Measurements from ENCODE around the gene SLC30A4. TPM values are rescaled to one million over a fixed set of nuclear protein-coding genes. Genes with fewer than 3 reads are reported as not detected.

Gene SLC30A4
- total RNA-seq, 6 experiments from 2014 or later: 1.8 to 4.5 (median 3.0) TPM

DNA sequence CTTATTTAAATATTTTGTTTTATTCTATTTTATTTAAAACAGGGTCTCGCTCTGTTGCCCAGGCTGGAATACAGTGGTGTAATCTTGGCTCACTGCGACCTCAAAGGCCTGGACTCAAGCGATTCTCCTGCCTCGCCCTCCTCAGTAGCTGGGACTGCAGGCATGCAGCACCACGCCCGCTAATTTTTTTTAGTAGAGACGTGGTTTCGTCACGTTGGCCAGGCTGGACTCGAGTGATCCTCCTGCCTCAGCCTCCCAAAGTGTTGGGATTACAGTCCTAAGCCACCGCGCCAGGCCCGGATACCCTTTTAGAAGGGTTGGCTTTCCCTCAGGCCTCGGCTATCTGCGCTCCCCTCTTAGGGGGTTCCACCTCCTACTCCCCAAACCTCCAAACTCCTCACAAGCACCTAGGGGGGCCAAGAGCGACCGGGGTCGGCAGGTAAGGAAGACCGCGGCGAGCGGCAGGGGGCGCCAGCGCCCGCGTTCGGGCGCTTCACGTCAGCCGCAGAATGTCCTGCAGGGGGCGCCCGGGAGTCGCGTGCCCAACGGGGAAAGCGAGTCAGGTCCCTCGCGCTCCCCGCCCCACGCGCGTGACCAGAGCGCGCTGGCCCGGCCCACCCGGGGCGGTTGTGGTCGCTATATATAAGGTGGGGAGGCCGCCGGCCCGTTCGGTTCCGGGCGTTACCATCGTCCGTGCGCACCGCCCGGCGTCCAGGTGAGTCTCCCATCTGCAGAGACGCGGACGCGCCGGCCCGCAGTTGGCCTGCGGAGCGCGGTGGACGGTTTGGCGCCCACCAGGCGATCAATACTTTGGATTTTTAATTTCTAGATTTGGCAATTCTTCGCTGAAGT lies 92.4 kb downstream of the SLC30A4 start:
- H3K4me3 ChIP-seq: peak overlapping the region; percentile 40 to 59 (median 47)
- no peak overlapping the region for H3K27ac ChIP-seq
- no peaks in the 10 kb centered on the region for H3K9me3 ChIP-seq
- 16% methylated on average over 19 of the region's 73 CpGs for WGBS (ENCODE audit: insufficient coverage, low coverage, low lambda C conversion rate, missing lambda C conversion rate)
- ATAC-seq: peak; percentile 93 to 95 (median 94)
- H3K36me3 ChIP-seq: no peaks in the 10 kb centered on the region
- peak; percentile 79 to 90 (median 83) for DNase-seq
- H3K27me3 ChIP-seq: no peaks in the 10 kb centered on the region
- intact Hi-C loops (cut with DNase I): no loop called here
- peaks cover 0 to 27% (median 0%) of the 10 kb centered on the region in 4 donors for H3K4me1 ChIP-seq
- TF ChIP-seq, protein P1, sequence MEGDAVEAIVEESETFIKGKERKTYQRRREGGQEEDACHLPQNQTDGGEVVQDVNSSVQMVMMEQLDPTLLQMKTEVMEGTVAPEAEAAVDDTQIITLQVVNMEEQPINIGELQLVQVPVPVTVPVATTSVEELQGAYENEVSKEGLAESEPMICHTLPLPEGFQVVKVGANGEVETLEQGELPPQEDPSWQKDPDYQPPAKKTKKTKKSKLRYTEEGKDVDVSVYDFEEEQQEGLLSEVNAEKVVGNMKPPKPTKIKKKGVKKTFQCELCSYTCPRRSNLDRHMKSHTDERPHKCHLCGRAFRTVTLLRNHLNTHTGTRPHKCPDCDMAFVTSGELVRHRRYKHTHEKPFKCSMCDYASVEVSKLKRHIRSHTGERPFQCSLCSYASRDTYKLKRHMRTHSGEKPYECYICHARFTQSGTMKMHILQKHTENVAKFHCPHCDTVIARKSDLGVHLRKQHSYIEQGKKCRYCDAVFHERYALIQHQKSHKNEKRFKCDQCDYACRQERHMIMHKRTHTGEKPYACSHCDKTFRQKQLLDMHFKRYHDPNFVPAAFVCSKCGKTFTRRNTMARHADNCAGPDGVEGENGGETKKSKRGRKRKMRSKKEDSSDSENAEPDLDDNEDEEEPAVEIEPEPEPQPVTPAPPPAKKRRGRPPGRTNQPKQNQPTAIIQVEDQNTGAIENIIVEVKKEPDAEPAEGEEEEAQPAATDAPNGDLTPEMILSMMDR (IDR thresholded peaks at IDR 0.05): peak; percentile 4 to 100 (median 100)
- TF ChIP-seq POLR2A (IDR thresholded peaks at IDR 0.05): no peak

MicroRNAs within 50 kb of the gene (microRNA counts, 767-probe panel; counts per million panel counts)
- microRNA hsa-miR-147b: 237 counts per million

Small RNA genes lying within 50 kb of the gene (small RNA-seq; reads per million reads assigned to genes)
- gene DPPA5P2: 0 reads per million in 2 experiments
- 0 reads per million in 2 experiments for gene SNORA41B

Other genes starting within 250 kb of the SLC30A4 start
- gene GATM, start 144.2 kb downstream of the SLC30A4 start, total RNA-seq: 1,000 to 10,000 TPM in 1 of 6 experiments, 100 to 1,000 TPM in 5; 404 to 1,363 (median 579) TPM
- gene BLOC1S6, start 64.6 kb upstream of the SLC30A4 start, total RNA-seq: 10 to 100 TPM; 15.9 to 33.7 (median 24.3) TPM
- 10 to 100 TPM; 34.2 to 77.7 (median 49.1) TPM for gene SQOR, start 112.3 kb upstream of the SLC30A4 start, total RNA-seq